HG02943 (cell line): Measurements from ENCODE around the gene PSMG3.

Source experiments
- ATAC-seq: cut with Tn5 transposase; IDR thresholded peaks from one replicate; pipeline ENCODE4 v1.9.1; 2021; ENCODE audit warnings: mild to moderate bottlenecking, low read depth, moderate library complexity; ENCODE audit not compliant: unreplicated experiment

The PSMG3 gene

GRCh38 chr7:1569833-1570632 is at the start of gene PSMG3:
TSS of gene PSMG3 (minus strand) at chr7:1570032. CDS start at chr7:1569339, 693 bp downstream.
- peak; percentile 83 for ATAC-seq

GRCh38 chr7:1618475-1618874 is 48.6 kb upstream of the PSMG3 start:
- ATAC-seq: no peak

GRCh38 chr7:1617957-1618356 is 48.1 kb upstream of the PSMG3 start:
- ATAC-seq: no peak

- ATAC-seq: no peak
Measured at GRCh38 chr7:1616741-1617140, 46.9 kb upstream of the PSMG3 start.

- no peak for ATAC-seq
Measured at GRCh38 chr7:1611708-1612241, 41.9 kb upstream of the PSMG3 start.

- ATAC-seq: no peak
Measured at GRCh38 chr7:1610678-1611302, 41.0 kb upstream of the PSMG3 start.

GRCh38 chr7:1610013-1610677 is 40.3 kb upstream of the PSMG3 start:
- no peak for ATAC-seq

GRCh38 chr7:1609023-1609422 is 39.2 kb upstream of the PSMG3 start:
- no peak for ATAC-seq

GRCh38 chr7:1608318-1608717 is 38.5 kb upstream of the PSMG3 start:
- ATAC-seq: no peak

GRCh38 chr7:1607696-1608095 is 37.9 kb upstream of the PSMG3 start:
- ATAC-seq: no peak

- no peak for ATAC-seq
Measured at GRCh38 chr7:1607001-1607400, 37.2 kb upstream of the PSMG3 start.

- no peak for ATAC-seq
Measured at GRCh38 chr7:1604383-1604782, 34.6 kb upstream of the PSMG3 start.

GRCh38 chr7:1603346-1604225 is 33.8 kb upstream of the PSMG3 start:
- no peak for ATAC-seq

GRCh38 chr7:1602386-1602785 is 32.6 kb upstream of the PSMG3 start:
- no peak for ATAC-seq

- ATAC-seq: no peak
Measured at GRCh38 chr7:1601956-1602355, 32.1 kb upstream of the PSMG3 start.

- no peak for ATAC-seq
Measured at GRCh38 chr7:1599640-1600395, 30.0 kb upstream of the PSMG3 start.

- no peak for ATAC-seq
Measured at GRCh38 chr7:1598961-1599639, 29.3 kb upstream of the PSMG3 start.

- ATAC-seq: no peak
Measured at GRCh38 chr7:1598286-1598685, 28.5 kb upstream of the PSMG3 start.

GRCh38 chr7:1597791-1598190 is 28.0 kb upstream of the PSMG3 start:
- ATAC-seq: no peak
